GM18507 (cell line): ENCODE data around the gene HERC4.
A peak's percentile ranks its signal among the peaks of the same experiment; 100 is the strongest.
"Not testable (repeated sequence)": the region's sequence is repeated elsewhere in the genome, so short reads cannot be mapped to it uniquely, and the experiment has no call there.

Experiments
- DNase-seq: peaks from one replicate; pipeline ENCODE4 v3.0.0; 2011; ENCODE audit warnings: low read depth; ENCODE audit not compliant: insufficient read length; ENCODE audit errors: extremely low spot score
- FAIRE-seq: peaks from 2 replicates; lab custom pipeline; 2011; peaks lifted over from hg19 to GRCh38; lab: Jason Lieb, UNC

Gene HERC4

DNA sequence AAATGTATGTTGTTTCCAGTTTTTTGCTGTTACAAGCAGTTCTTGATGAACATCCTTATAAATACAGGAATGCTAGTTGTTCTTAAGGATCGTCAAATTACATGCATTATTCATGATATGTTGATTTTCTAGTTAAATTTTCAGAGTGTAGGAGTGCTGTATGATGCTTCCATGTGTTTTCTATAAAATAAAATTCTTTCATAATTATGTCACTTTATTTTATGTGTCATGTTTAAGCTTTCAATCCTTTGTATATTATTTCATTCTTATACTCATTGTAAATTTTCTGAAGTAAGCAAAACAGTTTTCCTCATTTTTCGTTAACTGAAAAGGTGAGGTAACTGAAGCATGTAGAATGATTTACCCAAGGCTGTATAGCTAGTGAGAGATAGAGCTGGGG lies 17.4 kb upstream of the HERC4 start:
- FAIRE-seq (no peak), DNase-seq (no peak)

DNA sequence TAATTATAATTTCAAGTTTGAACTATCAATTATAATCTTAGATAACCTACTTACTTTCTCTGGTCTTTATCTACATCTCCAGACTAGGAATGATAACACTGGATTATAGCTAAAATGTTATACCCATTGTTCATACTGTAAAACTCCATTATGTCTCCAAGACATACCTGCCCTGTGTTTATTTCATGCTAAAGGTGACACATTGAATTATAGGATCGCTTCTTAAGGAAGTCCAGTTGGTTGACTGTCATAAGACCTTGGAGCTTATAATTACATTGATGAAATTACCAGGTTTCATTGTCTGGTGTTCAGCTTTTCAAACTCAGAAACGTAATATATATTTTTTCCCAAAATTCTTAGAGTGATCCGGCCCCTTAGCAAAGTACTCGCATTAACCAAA lies 15.5 kb upstream of the HERC4 start:
- DNase-seq (no peak), FAIRE-seq (no peak)

DNA sequence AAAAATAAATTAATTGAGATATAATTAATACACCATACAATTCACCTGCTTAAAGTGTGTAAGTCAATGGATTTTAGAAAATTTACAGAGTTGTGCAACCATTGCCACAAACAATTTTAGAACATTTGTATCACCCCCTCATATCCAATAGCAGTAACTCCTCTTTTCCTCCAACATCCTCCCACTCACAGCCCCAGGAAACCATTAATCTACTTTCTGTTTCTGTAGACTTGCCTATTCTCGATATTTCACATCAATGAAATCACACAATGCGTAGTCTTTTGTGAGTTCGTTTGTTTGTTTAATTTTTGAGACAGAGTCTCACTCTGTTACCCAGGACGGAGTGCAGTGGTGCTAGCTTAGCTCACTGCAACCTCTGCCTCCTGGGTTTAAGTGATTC lies 13.7 kb upstream of the HERC4 start:
- no peak for DNase-seq
- peak; percentile 79 for FAIRE-seq

DNA sequence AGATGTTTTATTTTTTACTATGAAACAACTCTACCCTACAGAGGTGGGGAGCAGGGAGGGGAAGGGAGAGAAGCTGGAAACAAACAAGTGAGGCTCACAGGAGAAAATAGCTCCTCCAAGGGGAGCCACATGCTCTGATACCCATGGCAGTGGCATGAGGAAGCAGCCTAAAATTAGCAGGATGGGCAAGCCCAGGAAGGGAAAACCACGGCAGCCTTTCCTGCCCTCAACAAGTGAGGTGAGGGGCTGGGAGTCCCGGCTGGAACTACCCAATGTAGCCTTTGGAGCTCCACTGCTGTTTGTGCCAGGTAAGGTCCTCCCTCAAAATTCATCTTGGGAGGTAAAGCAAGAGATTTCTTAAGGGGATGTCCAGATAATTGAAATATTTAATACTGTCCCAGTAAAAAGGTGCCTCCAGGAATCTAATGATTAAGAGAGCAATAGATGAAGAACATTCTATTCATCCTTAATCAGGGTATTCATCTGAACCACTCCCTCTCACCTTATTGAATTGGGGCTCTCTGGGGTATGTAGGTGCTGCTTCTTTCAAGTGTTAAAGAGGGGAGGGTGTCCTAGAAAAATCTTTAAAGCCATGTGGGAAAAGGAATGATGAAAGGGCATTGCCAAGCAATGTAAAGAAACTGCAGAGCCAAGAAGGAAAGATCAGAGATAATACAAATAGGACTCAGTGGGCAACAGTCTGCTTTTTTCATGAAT lies 12.8 kb upstream of the HERC4 start:
- DNase-seq, result no peak
- peak; percentile 50 for FAIRE-seq

DNA sequence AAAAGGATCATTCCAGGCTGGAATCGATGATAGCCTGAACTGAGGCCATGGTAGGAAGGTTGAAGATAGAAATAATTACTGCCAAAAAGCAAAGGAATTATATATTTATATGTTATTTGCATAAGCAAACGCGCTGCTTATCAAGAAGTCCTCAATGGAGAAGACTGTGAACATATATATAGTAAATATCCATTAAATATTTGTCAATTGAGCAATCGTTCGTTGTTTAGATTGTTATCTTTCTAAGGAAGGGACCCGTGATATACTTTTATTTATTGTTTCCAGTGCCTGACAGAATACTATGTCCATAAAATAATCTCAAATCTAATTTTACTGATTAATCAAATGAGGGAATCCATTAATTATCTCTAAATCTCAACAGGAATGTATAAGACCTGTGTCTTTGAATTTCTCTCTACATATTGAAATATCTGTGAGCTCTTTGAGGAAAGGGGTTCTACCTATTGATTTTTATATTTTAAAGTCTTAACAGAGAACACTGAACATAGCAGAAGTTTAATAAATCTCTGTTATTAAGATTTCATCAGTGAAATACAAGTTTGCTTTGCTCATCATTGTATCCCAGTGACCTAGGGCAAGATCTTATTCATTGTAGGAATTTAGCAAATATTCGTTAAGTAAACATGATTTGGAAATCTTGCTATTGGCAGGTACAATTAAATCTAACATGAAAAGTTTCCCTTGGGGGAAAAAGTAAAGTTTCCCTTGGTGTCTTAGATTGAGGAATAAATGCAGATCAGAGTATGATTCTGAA lies 12.0 kb upstream of the HERC4 start:
- FAIRE-seq (no peak), DNase-seq (no peak)

DNA sequence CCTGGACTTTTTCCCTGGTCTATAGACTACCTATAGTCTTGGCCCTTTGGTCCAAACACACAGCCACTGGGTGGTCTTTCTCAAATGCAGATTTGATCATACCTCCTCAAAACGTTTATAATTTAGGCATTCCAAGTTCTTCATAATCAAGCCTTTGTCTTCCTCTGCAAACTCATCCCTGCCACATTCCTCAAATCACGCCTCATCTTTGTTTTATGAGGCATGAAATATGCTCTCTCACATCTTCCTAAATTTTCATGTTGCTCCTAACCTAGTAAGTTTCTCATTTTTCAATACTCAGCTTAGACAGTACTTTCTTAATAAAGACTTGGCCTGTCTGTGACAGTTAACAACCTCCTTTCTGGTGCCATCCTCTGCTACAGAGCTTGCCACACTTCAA lies 10.9 kb upstream of the HERC4 start:
- no peak for DNase-seq
- FAIRE-seq, result no peak

DNA sequence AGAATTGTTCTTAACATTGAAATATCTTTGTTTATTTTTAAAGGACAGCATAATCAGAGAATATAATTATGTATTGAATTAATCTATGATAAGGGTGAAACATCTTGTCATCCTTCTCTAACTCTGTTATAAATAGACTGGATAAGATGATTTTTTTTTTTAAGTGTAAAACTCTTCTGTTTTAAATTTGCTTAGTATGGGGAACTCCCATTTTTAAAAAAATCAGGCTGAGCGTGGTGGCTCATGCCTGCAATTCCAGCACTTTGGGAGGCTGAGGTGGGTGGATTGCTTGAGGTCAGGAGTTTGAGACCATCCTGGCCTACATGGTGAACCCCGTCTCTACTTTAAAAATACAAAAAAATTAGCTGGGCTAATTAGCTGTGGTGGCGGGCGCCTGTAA lies 9.4 kb upstream of the HERC4 start:
- no peak for FAIRE-seq
- no peak for DNase-seq

- FAIRE-seq (no peak), DNase-seq (no peak)
These were observed 8.9 kb upstream of the HERC4 start for GRCh38 chr10:68083953-68084352.

DNA sequence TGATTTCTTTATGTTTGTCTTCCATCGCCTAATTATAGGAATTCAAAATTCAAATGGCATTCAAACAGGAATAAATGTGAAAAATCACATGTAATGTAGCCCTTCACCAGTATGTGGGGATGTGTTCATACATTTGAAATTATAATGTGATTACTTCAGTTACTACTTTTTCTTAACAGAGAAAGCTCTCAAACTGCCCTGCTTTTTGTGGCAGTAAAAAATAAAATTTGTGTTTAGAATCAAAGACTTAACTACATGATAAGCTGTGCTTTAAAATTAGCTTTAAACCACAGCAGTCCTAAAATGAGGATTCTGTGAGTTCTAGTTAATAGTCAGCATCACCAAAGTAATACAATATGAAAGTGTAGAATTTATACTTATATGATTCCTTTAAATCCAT lies 7.8 kb upstream of the HERC4 start:
- FAIRE-seq, result peak; percentile 31

DNA sequence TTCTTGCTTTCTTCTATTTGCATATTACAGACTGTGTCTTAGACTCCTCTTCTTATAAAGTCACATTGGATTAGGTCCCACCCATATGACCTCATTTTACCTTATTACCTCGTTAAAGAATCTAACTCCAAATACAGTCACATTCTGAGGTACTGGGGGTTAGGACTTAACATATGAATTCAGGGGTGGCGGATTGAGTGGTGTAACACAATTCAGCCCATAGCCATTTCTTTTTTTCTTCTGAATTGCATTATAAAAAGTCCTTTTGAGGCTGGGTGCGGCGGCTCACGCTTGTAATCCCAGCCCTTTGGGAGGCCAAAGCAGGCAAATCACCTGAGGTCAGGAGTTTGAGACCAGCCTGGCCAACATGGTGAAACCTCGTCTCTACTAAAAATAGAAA lies 6.8 kb upstream of the HERC4 start:
- DNase-seq (no peak), FAIRE-seq (no peak)

More for the DNA sequence above, 7.8 kb upstream of the HERC4 start:
- no peak for DNase-seq

GRCh38 chr10:68080853-68081431 lies 5.9 kb upstream of the HERC4 start:
- DNase-seq, result no peak
- no peak for FAIRE-seq

GRCh38 chr10:68079434-68079833 lies 4.4 kb upstream of the HERC4 start:
- FAIRE-seq (no peak), DNase-seq (no peak)

DNA sequence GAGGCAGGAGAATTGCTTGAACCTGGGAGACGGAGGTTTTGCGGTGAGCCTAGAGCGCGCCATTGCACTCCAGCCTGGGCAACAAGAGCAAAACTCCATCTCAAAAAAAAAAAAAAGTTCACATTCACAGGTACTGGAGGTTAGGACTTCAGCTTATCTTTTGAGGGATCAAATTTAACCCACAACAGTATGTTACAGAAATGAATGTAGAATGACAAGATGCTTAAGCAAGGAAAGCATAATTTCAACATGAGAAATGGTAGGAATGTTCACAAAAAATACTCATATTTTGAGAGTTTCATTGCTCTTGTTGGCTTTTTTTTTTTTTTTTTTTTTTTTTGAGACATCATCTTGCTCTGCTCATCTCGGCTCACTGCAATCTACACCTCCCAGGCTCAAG lies 1.9 kb upstream of the HERC4 start:
- FAIRE-seq (no peak), DNase-seq (no peak)

DNA sequence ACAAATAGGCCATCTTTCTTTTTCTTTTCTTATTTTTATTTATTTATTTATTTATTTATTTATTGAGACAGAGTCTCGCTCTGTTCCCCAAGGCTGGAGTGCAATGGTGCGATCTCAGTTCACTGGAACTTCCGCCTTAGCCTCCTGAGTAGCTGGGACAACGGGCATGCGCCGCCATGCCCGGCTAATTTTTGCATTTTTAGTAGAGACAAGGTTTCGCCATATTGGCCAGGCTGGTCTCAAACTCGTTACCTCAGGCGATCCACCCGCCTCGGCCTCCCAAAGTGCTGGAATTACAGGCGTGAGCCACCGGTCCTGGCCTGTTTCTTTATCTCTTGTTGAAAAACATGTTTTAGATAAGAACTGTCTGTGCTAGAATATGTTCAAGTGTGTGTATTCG lies 998 bp upstream of the HERC4 start:
- FAIRE-seq, DNase-seq: not testable (repeated sequence)

DNA sequence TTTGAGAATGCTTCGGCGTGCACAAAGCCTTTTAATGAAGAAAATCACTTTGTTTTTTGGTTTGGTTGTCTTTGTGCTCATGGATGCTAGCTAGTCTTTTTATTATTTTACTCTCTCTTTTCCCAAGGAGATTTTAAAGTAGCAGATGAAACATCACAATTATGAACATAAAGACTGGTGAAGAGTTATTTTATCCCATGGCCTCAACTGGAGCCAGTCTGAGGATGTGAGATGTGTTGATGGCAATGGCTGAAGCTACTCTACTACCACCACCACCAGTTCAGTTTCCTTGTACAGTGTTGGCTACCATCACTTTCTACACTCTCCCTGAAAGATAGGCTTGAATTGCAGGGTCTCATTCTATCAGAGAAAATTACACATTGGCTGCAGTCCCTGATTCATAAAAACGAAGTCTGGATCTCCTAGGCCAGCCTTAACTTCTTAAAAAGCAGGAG lies 494 bp upstream of the HERC4 start:
- no peak for FAIRE-seq
- DNase-seq, result no peak

DNA sequence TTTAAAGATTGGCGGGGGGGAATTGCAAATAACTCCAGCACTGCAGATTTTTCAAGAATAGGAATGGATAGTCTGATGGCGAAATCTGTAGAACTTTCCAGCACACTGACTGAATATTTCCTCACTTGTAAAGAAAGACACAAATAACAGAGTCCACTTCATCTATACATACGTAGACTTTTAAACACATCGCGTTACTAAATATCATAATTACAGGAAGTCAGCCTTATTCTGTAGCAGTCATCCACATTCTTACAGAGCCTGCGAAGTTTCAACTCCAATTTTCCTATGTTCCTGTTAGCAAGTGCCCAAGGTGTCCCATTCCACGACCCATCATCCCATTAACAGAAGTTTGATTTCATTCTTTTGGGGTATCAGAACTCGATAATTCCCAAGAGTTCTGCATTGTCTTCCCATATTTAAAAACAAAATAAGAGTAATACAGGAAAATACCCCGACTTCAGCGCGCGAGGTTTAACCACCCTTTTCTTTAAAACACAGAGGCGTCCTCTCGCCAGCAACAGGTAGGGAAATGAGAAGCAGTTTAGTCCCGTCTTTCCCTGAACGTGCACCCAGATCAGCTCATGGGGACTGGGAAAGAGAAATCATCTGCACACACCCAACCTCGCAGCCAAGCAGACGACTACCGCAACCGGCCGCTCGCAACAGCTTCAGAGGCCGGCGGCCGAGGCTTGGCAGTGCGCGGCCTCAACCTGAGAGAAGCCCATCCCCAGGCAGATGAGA lies 880 bp downstream of the HERC4 start:
- FAIRE-seq, result peak; percentile 39

DNA sequence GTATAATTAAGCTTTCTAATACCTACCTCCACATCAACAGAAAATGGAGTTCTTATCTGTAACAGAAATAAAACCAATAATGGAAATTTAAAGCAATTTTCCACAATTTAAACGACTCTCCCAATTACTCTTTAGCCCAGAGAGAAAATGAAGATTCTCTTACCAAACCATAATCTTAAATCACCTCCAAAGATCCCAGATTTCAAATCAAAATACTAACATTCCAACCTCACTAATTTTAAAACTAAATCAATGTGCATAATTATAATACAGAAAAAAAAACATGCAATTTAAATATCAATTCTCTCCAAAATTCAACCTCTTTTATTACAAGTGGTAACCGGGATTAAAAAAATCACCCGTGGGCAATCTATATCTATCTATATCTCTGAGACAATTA lies 1.5 kb downstream of the HERC4 start:
- DNase-seq (no peak), FAIRE-seq (no peak)

More for the DNA sequence above, 880 bp downstream of the HERC4 start:
- DNase-seq, result no peak

GRCh38 chr10:68067508-68067907 lies 7.6 kb downstream of the HERC4 start:
- FAIRE-seq (no peak), DNase-seq (no peak)

DNA sequence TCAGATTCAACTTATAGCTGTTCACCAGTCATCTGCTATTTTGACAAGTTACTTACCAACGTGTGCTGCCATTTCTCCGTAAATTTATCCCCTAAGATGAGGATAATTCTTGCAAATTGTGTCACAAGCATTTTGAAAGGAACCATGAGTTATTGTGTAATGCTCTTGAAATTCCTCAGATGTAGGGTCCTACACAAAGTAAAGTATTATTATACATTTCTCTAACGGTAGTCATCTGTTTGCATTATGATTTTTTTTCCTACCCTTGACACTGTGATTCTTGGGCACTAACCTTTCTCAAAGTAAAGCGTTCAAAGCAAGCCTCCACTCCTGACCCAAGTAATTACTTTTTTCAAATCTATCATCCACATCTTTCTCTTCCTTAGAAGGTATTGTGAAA lies 8.1 kb downstream of the HERC4 start:
- DNase-seq, result no peak
- FAIRE-seq, result no peak

DNA sequence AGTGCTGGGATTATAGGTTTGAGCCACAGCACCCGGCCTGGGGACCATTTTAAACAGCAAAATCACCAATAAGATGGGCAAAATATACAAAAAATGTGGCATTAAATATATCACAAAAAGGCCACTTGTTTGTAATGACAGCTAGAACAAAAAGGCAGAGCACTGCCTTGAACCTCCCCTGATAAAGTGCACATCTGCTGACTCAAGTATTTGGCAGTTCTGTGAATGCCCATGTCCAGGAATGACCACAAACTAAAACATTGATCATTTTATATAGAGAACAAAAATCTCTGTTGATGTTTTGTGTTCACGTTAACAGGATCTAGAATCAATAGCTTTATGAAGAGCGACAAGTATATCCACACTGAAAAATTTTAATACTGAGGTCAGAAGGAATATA lies 21.5 kb downstream of the HERC4 start:
- DNase-seq (no peak), FAIRE-seq (no peak)
